Smooth muscle cell (in vitro differentiated cells): ENCODE data around the gene E2F3. TPM values are rescaled to one million over a fixed set of nuclear protein-coding genes. Genes with fewer than 3 reads are reported as not detected.

Experiments
- DNase-seq: peaks from one replicate; lab custom pipeline; 2025; ENCODE audit not compliant: unreplicated experiment; lab: John Stamatoyannopoulos, UW
- H2AFZ ChIP-seq: fragments of 200-600 bp; sonication (generic); 2 replicates; pipeline ENCODE4 v1.6.0; 2016; ENCODE audit warnings: antibody characterized with exemption, low read depth, mild to moderate bottlenecking
- H3F3A ChIP-seq: fragments of 200-600 bp; sonication (generic); 2 replicates; pipeline ENCODE4 v1.6.0; 2017; ENCODE audit warnings: antibody characterized with exemption, low read depth
- H3K27ac ChIP-seq: fragments of 200-600 bp; sonication (generic); 2 replicates; pipeline ENCODE4 v1.5.1; 2016; ENCODE audit warnings: low read depth, mild to moderate bottlenecking
- H3K27me3 ChIP-seq: fragments of 200-600 bp; sonication (generic); 2 replicates; pipeline ENCODE4 v1.6.1; 2016; ENCODE audit warnings: low read depth, mild to moderate bottlenecking
- H3K36me3 ChIP-seq: fragments of 200-600 bp; sonication (generic); 2 replicates; pipeline ENCODE4 v1.5.1; 2016; ENCODE audit warnings: low read depth
- H3K4me1 ChIP-seq: fragments of 200-600 bp; sonication (generic); 2 replicates; pipeline ENCODE4 v1.5.1; 2016; ENCODE audit warnings: low read depth
- H3K4me2 ChIP-seq: fragments of 200-600 bp; sonication (generic); 2 replicates; pipeline ENCODE4 v1.6.0; 2016; ENCODE audit warnings: mild to moderate bottlenecking
- H3K4me3 ChIP-seq: fragments of 200-600 bp; sonication (generic); 2 replicates; pipeline ENCODE4 v1.5.1; 2016; ENCODE audit warnings: mild to moderate bottlenecking
- H3K79me2 ChIP-seq: fragments of 200-600 bp; sonication (generic); 2 replicates; pipeline ENCODE4 v1.6.0; 2016; ENCODE audit warnings: low read depth, mild to moderate bottlenecking
- H3K9ac ChIP-seq: fragments of 200-600 bp; sonication (generic); 2 replicates; pipeline ENCODE4 v1.6.0; 2016; ENCODE audit warnings: low read depth
- H3K9me3 ChIP-seq: fragments of 200-600 bp; sonication (generic); replicated peaks from 2 replicates; pipeline ENCODE4 v1.5.1; 2016; ENCODE audit warnings: low read depth
- H4K20me1 ChIP-seq: fragments of 200-600 bp; sonication (generic); 2 replicates; pipeline ENCODE4 v1.6.0; 2016; ENCODE audit warnings: low read depth
- CTCF ChIP-seq: fragments of 200-600 bp; sonication (generic); IDR thresholded peaks from 2 replicates; pipeline ENCODE4 v1.5.1; 2017; ENCODE audit warnings: borderline replicate concordance, mild to moderate bottlenecking, antibody characterized with exemption; ENCODE audit not compliant: insufficient read depth, poor library complexity, severe bottlenecking
- WGBS: methylation state at CpG from one replicate; pipeline ENCODE4 v1.1.7; 2016; ENCODE audit warnings: low lambda C conversion rate; 5-methylcytosine and 5-hydroxymethylcytosine counted together
- polyA plus RNA-seq: library from polyadenylated mRNA; unstranded; fragments of >200 nt; fragmentation: Nextera tagmentation; extraction: Ambion mirVana; gene quantifications from 2 replicates; pipeline ENCODE4 v1.2.1, GENCODE V29; 2016
- total RNA-seq: library from RNA; depleted of rRNA; stranded (reverse); fragments of >200 nt; gene quantifications from 2 replicates; pipeline ENCODE4 v1.2.3, GENCODE V29; 2014

The E2F3 gene
- total and polyA plus RNA-seq, 2 experiments from 2014 or later, result 7.9 to 12.6 TPM

GRCh38 chr6:20432692-20433091, 31.0 kb downstream of the E2F3 start:
- DNase-seq, result no peak
- peaks cover 92% of the 10 kb centered on the region for H3K79me2 ChIP-seq
- no peak overlapping the region for H3K4me2 ChIP-seq
- H3K27me3 ChIP-seq, result no peaks in the 10 kb centered on the region
- 94% methylated on average over 5 of the region's 5 CpGs for WGBS
- no peak overlapping the region for H3K9ac ChIP-seq
- H3K4me1 ChIP-seq, result no peaks in the 10 kb centered on the region
- H2AFZ ChIP-seq, result no peak overlapping the region
- H3F3A ChIP-seq, result no peaks in the 10 kb centered on the region
- H3K9me3 ChIP-seq, result no peaks in the 10 kb centered on the region
- peaks cover 90% of the 10 kb centered on the region for H4K20me1 ChIP-seq
- no peaks in the 10 kb centered on the region for H3K36me3 ChIP-seq
- H3K4me3 ChIP-seq, result no peak overlapping the region
- no peak for TF ChIP-seq CTCF
- H3K27ac ChIP-seq, result no peak overlapping the region

- H3K79me2 ChIP-seq, result peaks cover 92% of the 10 kb centered on the region
- H3K9me3 ChIP-seq, result no peaks in the 10 kb centered on the region
- H2AFZ ChIP-seq, result no peak overlapping the region
- WGBS, result 98% methylated on average over 3 of the region's 3 CpGs
- no peaks in the 10 kb centered on the region for H3K36me3 ChIP-seq
- H3K27ac ChIP-seq, result no peak overlapping the region
- no peak for TF ChIP-seq CTCF
- no peaks in the 10 kb centered on the region for H3K27me3 ChIP-seq
- H3K4me3 ChIP-seq, result no peak overlapping the region
- peaks cover 90% of the 10 kb centered on the region for H4K20me1 ChIP-seq
- no peak overlapping the region for H3K9ac ChIP-seq
- no peak overlapping the region for H3K4me2 ChIP-seq
- H3K4me1 ChIP-seq, result no peaks in the 10 kb centered on the region
- DNase-seq, result no peak
- H3F3A ChIP-seq, result no peaks in the 10 kb centered on the region
These were observed 31.6 kb downstream of the E2F3 start for GRCh38 chr6:20433321-20433720.

GRCh38 chr6:20433929-20434328, 32.2 kb downstream of the E2F3 start:
- Histone ChIP-seq H3K36me3 (no peaks in the 10 kb centered on the region), H4K20me1 (peaks cover 90% of the 10 kb centered on the region), H3K4me3 (no peak overlapping the region), H2AFZ (no peak overlapping the region), H3K9ac (no peak overlapping the region), H3K27me3 (no peaks in the 10 kb centered on the region), H3K4me2 (no peak overlapping the region), H3F3A (no peaks in the 10 kb centered on the region), H3K27ac (no peak overlapping the region), H3K4me1 (no peaks in the 10 kb centered on the region), H3K9me3 (no peaks in the 10 kb centered on the region), H3K79me2 (peaks cover 92% of the 10 kb centered on the region)
- no peak for DNase-seq
- no peak for TF ChIP-seq CTCF
- 63% methylated on average over 2 of the region's 2 CpGs for WGBS

- H3K79me2 ChIP-seq, result peaks cover 92% of the 10 kb centered on the region
- H3K9me3 ChIP-seq, result no peaks in the 10 kb centered on the region
- H2AFZ ChIP-seq, result no peak overlapping the region
- H3K4me2 ChIP-seq, result no peak overlapping the region
- H3K36me3 ChIP-seq, result no peaks in the 10 kb centered on the region
- no peaks in the 10 kb centered on the region for H3K4me1 ChIP-seq
- H3K27ac ChIP-seq, result no peak overlapping the region
- DNase-seq, result no peak
- H4K20me1 ChIP-seq, result peaks cover 91% of the 10 kb centered on the region
- no peak overlapping the region for H3K4me3 ChIP-seq
- no peaks in the 10 kb centered on the region for H3F3A ChIP-seq
- WGBS, result 98% methylated on average over 6 of the region's 6 CpGs
- no peak overlapping the region for H3K9ac ChIP-seq
- TF ChIP-seq CTCF, result no peak
- H3K27me3 ChIP-seq, result no peaks in the 10 kb centered on the region
These were observed 33.1 kb downstream of the E2F3 start for GRCh38 chr6:20434766-20435165.
